Renal pelvis (tissue), 4 donors: Measurements from ENCODE around the gene SLC25A41. TPM values are rescaled to one million over a fixed set of nuclear protein-coding genes. Genes with fewer than 3 reads are reported as not detected.
"Not testable (repeated sequence)": the region's sequence is repeated elsewhere in the genome, so short reads cannot be mapped to it uniquely, and the experiment has no call there.

Experiments used
- DNase-seq: peaks from one replicate; pipeline ENCODE4 v3.0.0-alpha.2; 2013
- polyA plus RNA-seq, 3 donors: library from polyadenylated mRNA; unstranded; fragments of 120-200 nt; gene quantifications; one replicate each; pipeline ENCODE4 v1.2.1, GENCODE V29; 2013; ENCODE audit not compliant: insufficient read length in 3 of 3

Gene SLC25A41
- polyA plus RNA-seq, 3 donors: 0.31 to 2.4 (median 1.5) TPM

DNA sequence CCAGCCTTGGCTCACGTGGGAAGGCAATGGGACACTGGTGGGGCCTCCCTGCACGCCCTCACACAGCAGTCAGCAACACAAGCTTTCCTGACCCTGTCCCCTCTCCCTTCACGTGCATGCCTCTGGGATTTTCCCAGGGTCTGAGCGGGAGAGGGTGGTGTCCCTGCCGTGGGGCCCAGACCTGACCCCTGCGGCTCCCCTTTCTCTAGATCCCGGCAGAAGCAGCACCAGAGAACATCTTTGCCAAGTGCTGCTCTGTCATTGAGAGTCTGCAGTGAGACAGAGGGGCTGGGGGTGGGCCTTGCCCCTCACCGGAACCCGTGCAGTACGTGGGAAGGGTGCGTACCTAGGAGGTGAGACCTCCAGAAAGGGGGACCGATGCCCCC, 21.5 kb downstream of the SLC25A41 start:
- no peak for DNase-seq

DNA sequence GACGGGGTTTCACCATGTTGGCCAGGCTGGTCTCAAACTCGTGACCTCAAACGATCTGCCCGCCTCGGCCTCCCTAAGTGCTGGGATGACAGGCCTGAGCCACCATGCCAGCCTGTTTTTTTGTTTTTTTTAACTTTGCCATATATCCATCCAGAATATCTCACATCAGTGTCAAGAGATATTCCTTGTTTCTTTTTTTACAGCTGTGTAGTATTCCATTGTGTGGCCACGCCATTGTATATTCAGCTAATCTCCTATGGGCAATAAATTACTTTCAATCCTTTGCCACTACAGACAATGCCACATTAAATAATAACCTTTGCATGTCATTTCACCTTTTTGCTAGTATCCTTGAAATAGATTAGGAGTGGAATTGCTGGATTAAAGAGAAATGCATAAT, 24.2 kb downstream of the SLC25A41 start:
- no peak for DNase-seq

GRCh38 chr19:6406401-6406800, 27.2 kb downstream of the SLC25A41 start:
- no peak for DNase-seq

- DNase-seq: peak; percentile 64
Observed at GRCh38 chr19:6402837-6403608, 30.5 kb downstream of the SLC25A41 start.

DNA sequence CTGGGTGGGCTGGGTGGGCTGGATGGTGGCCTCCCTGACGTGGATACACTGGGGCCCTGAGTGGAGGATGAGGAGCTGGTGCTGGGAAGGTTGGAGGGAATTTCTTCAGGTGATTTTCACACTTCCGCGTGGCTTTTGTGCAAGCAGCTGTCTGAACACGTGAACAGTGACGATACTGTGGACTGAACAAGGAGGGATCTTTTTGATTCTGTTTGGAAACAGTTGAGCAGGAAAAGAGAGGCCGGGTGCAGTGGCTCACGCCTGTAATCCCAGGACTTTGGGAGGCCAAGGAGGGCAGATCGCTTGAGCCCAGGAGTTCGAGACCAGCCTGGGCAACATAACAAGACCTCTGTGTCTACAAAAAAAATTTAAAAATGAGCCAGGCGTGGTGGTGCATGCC, 31.5 kb downstream of the SLC25A41 start:
- no peak for DNase-seq

DNA sequence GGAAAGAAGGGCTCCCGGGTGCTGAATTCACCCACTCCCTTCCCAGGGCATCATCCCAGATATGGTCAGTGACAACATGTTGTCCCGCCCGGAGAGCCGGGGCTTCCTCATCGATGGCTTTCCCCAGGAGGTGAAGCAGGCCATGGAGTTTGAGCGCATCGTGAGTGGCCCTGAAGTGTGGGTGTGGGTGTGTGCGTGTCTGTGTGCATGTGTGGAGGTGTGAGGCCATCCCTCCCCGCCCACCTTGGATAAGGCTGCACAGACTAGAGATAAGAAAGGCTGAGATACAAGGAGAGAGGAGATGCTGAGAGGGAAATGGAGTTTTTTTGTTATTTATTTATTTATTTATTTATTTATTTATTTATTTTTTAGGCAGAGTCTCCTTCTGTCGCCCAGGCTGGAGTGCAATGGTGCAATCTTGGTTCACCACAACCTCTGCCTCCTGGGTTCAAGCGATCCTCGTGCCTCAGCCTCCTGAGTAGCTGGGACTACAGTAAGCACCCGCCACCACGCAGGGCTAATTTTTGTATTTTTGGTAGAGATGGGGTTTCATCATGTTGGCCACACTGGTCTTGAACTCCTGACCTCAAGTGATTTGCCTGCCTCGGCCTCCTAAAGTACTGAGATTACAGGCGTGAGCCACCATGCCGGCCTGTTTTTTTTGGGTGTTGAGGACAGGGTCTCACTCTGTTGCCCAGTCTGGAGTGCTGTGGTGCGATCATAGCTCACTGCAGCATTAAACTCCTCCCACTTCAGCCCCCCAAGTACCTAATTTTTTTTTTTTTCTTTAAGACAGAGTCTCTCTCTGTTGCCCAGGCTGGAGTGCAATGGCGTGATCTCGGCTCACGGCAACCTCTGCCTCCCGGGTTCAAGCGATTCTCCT, 33.3 kb downstream of the SLC25A41 start:
- DNase-seq: not testable (repeated sequence)

DNA sequence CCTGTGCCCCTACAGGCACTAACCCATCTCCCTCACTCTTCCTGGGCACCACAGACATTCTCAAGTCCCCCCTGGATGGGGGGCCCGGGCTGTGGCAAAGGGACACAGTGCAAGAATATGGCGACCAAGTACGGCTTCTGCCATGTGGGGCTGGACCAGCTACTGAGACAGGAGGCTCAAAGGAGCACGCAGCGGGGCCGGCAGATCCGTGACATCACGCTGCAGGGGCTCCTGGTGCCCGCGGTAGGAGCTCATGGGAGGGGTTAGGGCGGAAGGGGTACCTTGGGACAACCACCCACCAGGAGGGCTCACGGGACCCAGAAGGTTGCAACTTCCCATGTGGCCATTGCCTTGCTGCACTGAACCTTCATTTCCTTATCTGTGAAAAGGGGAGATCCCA, 37.3 kb downstream of the SLC25A41 start:
- DNase-seq: no peak

- DNase-seq: no peak
Observed at GRCh38 chr19:6394831-6395230, 38.7 kb downstream of the SLC25A41 start.

GRCh38 chr19:6393983-6394412, 39.6 kb downstream of the SLC25A41 start:
- no peak for DNase-seq

DNA sequence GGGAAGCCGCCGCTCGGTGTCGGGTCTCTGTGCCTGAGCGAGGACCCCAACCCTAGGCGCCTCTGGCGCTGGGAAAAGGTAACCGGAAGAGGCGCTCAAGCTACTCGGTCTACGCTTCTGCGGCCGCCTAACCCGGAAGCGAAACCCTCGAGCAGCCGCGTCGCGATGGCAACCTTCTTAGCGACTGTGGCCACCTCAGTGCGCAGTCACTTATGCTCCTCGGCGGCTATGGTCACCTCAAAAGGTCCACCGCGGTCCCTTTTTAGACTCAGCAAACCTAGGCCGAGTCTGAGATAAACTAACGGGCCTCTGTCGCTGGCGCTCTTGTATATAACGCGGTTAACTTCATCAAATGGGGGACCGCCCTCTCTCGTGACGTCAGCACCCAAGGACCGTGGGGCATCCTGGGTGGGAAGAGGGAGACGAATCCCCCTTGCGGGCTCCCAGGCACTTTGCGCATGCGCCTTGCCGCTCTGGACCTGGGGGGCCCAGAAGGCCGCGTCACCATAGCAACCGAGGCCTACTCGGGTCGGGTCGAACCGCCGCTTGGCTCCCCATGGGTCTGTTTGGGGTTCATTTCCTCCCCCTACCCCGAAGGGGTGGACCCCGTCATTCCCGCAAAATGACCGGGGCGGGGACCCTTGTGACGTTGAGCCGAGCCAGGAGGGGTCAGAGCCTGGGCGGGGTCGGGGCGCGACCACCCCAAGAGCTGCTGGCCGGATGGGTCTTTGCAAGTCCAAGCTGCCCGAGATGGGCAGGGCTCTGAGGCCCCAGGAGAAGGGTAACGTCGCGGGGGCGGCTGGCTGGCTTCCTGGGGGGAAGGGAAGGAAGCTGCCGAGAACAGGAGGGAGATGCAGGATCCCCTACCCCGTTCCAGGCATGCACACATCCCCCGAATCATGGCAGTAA, 40.2 kb downstream of the SLC25A41 start, which contains the start of gene GTF2F1:
Gene GTF2F1, minus strand, starts transcription at position 91 of the 909 bp plus-strand sequence. CDS start 169 bp downstream, outside the sequence.
- peak; percentile 97 for DNase-seq

GRCh38 chr19:6392221-6393073, 41.1 kb downstream of the SLC25A41 start:
- DNase-seq: no peak

- DNase-seq: no peak
Observed at GRCh38 chr19:6387372-6387771, 46.2 kb downstream of the SLC25A41 start.

DNA sequence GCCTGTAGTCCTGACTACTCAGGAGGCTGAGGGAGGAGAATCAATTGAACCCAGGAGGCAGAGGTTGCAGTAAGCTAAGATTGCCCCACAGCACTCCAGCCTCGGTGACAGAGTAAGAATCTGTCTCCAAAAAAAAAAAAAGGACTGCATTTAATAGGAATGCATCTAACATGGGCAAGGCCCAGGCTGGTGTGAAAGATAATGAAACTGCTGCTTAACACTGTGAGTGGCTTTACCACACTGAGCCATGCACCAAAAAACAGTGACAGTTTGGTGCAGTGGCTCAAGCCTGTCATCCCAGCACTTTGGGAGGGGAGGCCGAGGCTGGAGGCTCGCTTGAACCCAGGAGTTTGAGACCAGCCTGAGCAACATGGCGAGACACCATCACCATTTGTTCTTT, 49.2 kb downstream of the SLC25A41 start:
- no peak for DNase-seq

GRCh38 chr19:6383188-6383587, 50.4 kb downstream of the SLC25A41 start:
- no peak for DNase-seq

GRCh38 chr19:6381030-6381750, 52.4 kb downstream of the SLC25A41 start:
- DNase-seq: no peak

DNA sequence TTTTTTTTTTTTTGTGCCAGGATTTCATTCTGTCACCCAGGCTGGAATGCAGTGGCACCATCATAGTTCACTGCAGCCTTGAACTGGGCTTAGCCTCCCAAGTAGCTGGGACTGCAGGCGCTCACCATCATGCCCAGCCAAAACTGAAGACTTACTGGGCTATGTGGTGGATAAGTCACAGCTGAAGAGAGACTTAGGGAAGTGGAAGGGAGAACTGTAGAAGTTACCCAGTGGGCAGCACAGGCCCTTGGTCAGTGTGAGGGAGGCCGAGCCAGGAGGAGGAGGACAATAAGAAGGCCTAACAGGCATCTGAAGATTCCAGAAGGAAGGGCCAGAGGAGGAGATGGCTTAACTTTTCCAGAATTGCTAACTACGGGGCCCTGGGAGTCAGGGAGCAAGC, 53.8 kb downstream of the SLC25A41 start:
- DNase-seq: no peak

- no peak for DNase-seq
Observed at GRCh38 chr19:6378486-6378885, 55.1 kb downstream of the SLC25A41 start.

GRCh38 chr19:6378041-6378440, 55.5 kb downstream of the SLC25A41 start:
- DNase-seq: peak; percentile 52

DNA sequence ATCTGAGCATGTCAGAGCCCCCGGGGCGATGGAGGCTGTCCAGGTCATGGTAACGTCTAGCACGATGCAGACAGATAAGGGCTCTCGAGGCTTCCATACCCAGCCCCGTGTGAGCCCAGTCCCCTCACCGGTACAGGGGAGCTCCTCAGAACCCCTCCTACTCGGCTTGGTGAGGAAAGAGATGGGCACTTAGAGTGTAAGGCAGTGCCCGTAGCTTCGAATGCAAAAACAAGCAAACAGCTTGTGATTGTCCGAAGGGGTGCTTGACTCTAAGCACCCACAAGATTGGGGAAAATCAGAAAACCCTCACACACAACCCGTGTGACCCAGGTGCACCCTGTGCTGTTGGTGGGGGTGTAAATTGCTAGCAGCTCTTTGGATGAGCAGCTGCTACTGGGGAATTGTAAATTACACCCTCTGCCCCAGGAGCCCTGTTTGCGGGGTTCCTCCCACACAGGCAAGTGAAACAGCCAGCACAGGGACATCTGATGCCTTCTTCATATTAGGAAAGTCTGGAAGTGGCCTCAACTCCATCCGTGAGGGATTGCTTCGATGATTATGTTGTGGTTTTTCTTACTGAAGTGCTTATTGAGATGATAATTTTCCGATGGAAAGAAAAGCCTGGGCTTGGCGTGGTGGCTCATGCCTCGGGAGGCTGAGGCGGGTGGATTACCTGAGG, 56.9 kb downstream of the SLC25A41 start:
- DNase-seq: no peak
